K562 (cell line): Measurements from ENCODE around the gene PRCC. TPM values are rescaled to one million over a fixed set of nuclear protein-coding genes. Genes with fewer than 3 reads are reported as not detected.

Experiments
- ARID1B ChIP-seq: fragments of 450-650 bp; IDR thresholded peaks from 2 replicates; pipeline ENCODE4 v1.6.1; 2016; ENCODE audit warnings: antibody characterized with exemption, mild to moderate bottlenecking, inconsistent platforms
- ATF1 ChIP-seq, 2 experiments: fragments of 450-650 bp in 1 of 2; IDR thresholded peaks; 2 replicates each; pipeline ENCODE4 v1.6.1; 2016; ENCODE audit warnings: missing compliant biosample characterization in 1 of 2, missing genetic modification characterization in 1 of 2
- BCLAF1 ChIP-seq, 2 experiments: fragments of 450-650 bp in 1 of 2; IDR thresholded peaks; 2 replicates each; pipeline ENCODE4 v1.6.1; 2011 to 2017; ENCODE audit warnings: low read depth in 2 of 2, antibody characterized with exemption in 1 of 2, borderline replicate concordance in 1 of 2, low read length in 1 of 2, mild to moderate bottlenecking in 1 of 2, mixed read lengths in 1 of 2; ENCODE audit not compliant: control insufficient read depth in 1 of 2
- CREB1 ChIP-seq, 2 experiments: sonication (generic) in 1 of 2; formaldehyde crosslinking in 1 of 2; IDR thresholded peaks; 2 replicates each; pipeline versions ENCODE4 v1.6.1 to v1.8.0; 2012 to 2022; ENCODE audit warnings: inconsistent platforms in 1 of 2, mild to moderate bottlenecking in 1 of 2, missing genetic modification reagents in 1 of 2, moderate library complexity in 1 of 2
- CREM ChIP-seq: IDR thresholded peaks from 2 replicates; pipeline ENCODE4 v1.6.1; 2014; ENCODE audit warnings: antibody characterized with exemption, low read depth
- CTCFL ChIP-seq: IDR thresholded peaks from 2 replicates; pipeline ENCODE4 v1.6.1; 2011; ENCODE audit warnings: borderline replicate concordance, low read depth, mild to moderate bottlenecking, moderate library complexity, low read length; ENCODE audit not compliant: insufficient read depth, poor library complexity, severe bottlenecking
- ETV5 ChIP-seq: sonication (generic); formaldehyde crosslinking; IDR thresholded peaks from 2 replicates; pipeline ENCODE4 v1.4.0; 2020; ENCODE audit warnings: low read depth, mild to moderate bottlenecking, missing genetic modification reagents
- HSF4 ChIP-seq: fragments of 250-450 bp; sonication (Bioruptor Pico); IDR thresholded peaks from 2 replicates; pipeline ENCODE4 v2.1.2; 2022; ENCODE audit warnings: mild to moderate bottlenecking, moderate library complexity, borderline replicate concordance
- MAZ ChIP-seq, 2 experiments: fragments of 450-650 bp in 1 of 2; sonication (generic) in 1 of 2; formaldehyde crosslinking; IDR thresholded peaks in 1 of 2; conservative IDR thresholded peaks in 1 of 2; 2 replicates each; pipeline versions ENCODE4 v1.4.0 to v1.5.0; 2020; ENCODE audit warnings: mild to moderate bottlenecking in 1 of 2, missing genetic modification reagents in 1 of 2
- MLLT1 ChIP-seq, 2 experiments: fragments of 450-650 bp; IDR thresholded peaks; 2 replicates each; pipeline ENCODE4 v1.6.1; 2016
- MTA2 ChIP-seq: fragments of 450-650 bp; IDR thresholded peaks from 2 replicates; pipeline ENCODE4 v1.6.1; 2016; ENCODE audit warnings: low read depth
- RB1 ChIP-seq: fragments of 450-650 bp; IDR thresholded peaks from 2 replicates; pipeline ENCODE4 v1.6.1; 2017; ENCODE audit warnings: low read depth, mild to moderate bottlenecking
- RBM25 ChIP-seq: fragments of 200-400 bp; formaldehyde crosslinking; IDR thresholded peaks from 2 replicates; pipeline ENCODE4 v1.6.1; 2018; ENCODE audit warnings: low read length, low read depth, moderate library complexity; ENCODE audit not compliant: severe bottlenecking
- SRF ChIP-seq, 2 experiments: fragments of 250-450, 450-650 bp in 1 of 2; sonication (Bioruptor Pico) in 1 of 2; sonication (generic) in 1 of 2; formaldehyde crosslinking; IDR thresholded peaks; 2 replicates each; pipeline versions ENCODE4 v1.5.0 to v1.5.1; 2020 to 2022; ENCODE audit warnings: mild to moderate bottlenecking in 1 of 2, missing genetic modification reagents in 1 of 2
- ZNF584 ChIP-seq: fragments of 200-800 bp; sonication (Bioruptor generic); IDR thresholded peaks from 2 replicates; pipeline ENCODE4 v1.6.1; 2016; ENCODE audit warnings: low read depth, mild to moderate bottlenecking, missing genetic modification characterization, missing compliant biosample characterization
- polyA plus RNA-seq, 8 experiments: library from polyadenylated mRNA; depleted of rRNA in 4 of 8; stranded (reverse) in 5 of 8; unstranded in 3 of 8; fragments of >200 nt; fragmentation: Nextera tagmentation in 2 of 8; fragmentation: Illumina TruSeq in 1 of 8; extraction: Ambion mirVana in 2 of 8; extraction: Trizol in 1 of 8; gene quantifications; 2 replicates each; pipeline versions ENCODE4 v1.2.1 to v1.2.3, GENCODE V29; 2011 to 2014; ENCODE audit warnings: inconsistent platforms in 1 of 8, missing spikeins in 1 of 8
- total RNA-seq, 7 experiments: library from RNA; depleted of rRNA in 6 of 7; stranded (reverse); fragments of >200 nt in 6 of 7; fragmentation: Illumina TruSeq in 2 of 7; extraction: Trizol in 2 of 7; gene quantifications; 2 replicates each; pipeline versions ENCODE4 v1.2.1 to v1.2.3, GENCODE V29; 2011 to 2021; ENCODE audit warnings: low replicate concordance in 1 of 7
- TF ChIP-seq, protein P1 (sequence below), 3 experiments: IDR thresholded peaks in 2 of 3; conservative IDR thresholded peaks in 1 of 3; 2 replicates each; pipeline ENCODE4 v1.5.1; 2011 to 2012; ENCODE audit warnings: low read length in 3 of 3, mild to moderate bottlenecking in 3 of 3, control low read depth in 2 of 3, improper control_type of control experiment in 1 of 3, inconsistent platforms in 1 of 3, low read depth in 1 of 3, mixed read lengths in 1 of 3, moderate library complexity in 1 of 3; ENCODE audit not compliant: insufficient read depth in 2 of 3

Gene PRCC
- total and polyA plus RNA-seq, 9 of the 15 experiments (the other 6 are each of a cell fraction or from before 2014, with no cell fraction given): 23.9 to 201 (median 41.1) TPM

- 0 out of 4 replicates have a peak, but pooled peaks of 1 of the 2 experiments have one; percentile 13 for TF ChIP-seq BCLAF1 (IDR thresholded peaks at IDR 0.05; ENCODE audit: borderline replicate concordance in 1 of 2, control insufficient read depth in 1 of 2, low read depth in 2 of 2, low read length in 1 of 2)
- peak; percentile 82; the same call in 1 of the 2 replicates for TF ChIP-seq RB1
- peak in 1 of 2 experiments; percentile 78; a peak in 2 of 4 replicates for TF ChIP-seq SRF (CRISPR knock-in tag; IDR thresholded peaks at IDR 0.05)
- TF ChIP-seq MAZ (CRISPR knock-in tag; conservative IDR thresholded peaks at IDR 0.05 in 1 of 2, IDR thresholded peaks at IDR 0.05 in 1 of 2): peak; percentile 77 to 93
- peak; percentile 89 for TF ChIP-seq ETV5 (CRISPR knock-in tag)
- TF ChIP-seq CREB1 (IDR thresholded peaks at IDR 0.05): peak; percentile 52; the same call in 1 of the 2 replicates
- peak; percentile 46; the same call in 1 of the 2 replicates for TF ChIP-seq CREB1 (CRISPR knock-in tag; IDR thresholded peaks at IDR 0.05)
- TF ChIP-seq RBM25: no peak
- TF ChIP-seq ATF1 (CRISPR knock-in tag; IDR thresholded peaks at IDR 0.05): no peak
- TF ChIP-seq ATF1 (tag; IDR thresholded peaks at IDR 0.05): peak; percentile 43; the same call in 1 of the 2 replicates
- TF ChIP-seq MLLT1 (IDR thresholded peaks at IDR 0.05): peak in 1 of 2 experiments; percentile 59; a peak in 2 of 4 replicates
- TF ChIP-seq, protein P1, sequence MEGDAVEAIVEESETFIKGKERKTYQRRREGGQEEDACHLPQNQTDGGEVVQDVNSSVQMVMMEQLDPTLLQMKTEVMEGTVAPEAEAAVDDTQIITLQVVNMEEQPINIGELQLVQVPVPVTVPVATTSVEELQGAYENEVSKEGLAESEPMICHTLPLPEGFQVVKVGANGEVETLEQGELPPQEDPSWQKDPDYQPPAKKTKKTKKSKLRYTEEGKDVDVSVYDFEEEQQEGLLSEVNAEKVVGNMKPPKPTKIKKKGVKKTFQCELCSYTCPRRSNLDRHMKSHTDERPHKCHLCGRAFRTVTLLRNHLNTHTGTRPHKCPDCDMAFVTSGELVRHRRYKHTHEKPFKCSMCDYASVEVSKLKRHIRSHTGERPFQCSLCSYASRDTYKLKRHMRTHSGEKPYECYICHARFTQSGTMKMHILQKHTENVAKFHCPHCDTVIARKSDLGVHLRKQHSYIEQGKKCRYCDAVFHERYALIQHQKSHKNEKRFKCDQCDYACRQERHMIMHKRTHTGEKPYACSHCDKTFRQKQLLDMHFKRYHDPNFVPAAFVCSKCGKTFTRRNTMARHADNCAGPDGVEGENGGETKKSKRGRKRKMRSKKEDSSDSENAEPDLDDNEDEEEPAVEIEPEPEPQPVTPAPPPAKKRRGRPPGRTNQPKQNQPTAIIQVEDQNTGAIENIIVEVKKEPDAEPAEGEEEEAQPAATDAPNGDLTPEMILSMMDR (IDR thresholded peaks at IDR 0.05 in 2 of 3, conservative IDR thresholded peaks at IDR 0.05 in 1 of 3; ENCODE audit: insufficient read depth in 2 of 3, low read depth in 1 of 3, low read length in 3 of 3): peak; percentile 98 to 99 (median 99)
- no peak for TF ChIP-seq ZNF584 (CRISPR knock-in tag)
- peak; percentile 45 for TF ChIP-seq ARID1B
- peak; percentile 65; the same call in 1 of the 2 replicates for TF ChIP-seq HSF4 (CRISPR knock-in tag)
- peak; percentile 58 for TF ChIP-seq CREM
- TF ChIP-seq MTA2: no peak
- TF ChIP-seq CTCFL: peak; percentile 94
These were observed 41.6 kb upstream of the PRCC start (continued) for GRCh38 chr1:156725683-156726280.
